Measurements from ENCODE around the gene EPHA7.

The EPHA7 gene

DNA sequence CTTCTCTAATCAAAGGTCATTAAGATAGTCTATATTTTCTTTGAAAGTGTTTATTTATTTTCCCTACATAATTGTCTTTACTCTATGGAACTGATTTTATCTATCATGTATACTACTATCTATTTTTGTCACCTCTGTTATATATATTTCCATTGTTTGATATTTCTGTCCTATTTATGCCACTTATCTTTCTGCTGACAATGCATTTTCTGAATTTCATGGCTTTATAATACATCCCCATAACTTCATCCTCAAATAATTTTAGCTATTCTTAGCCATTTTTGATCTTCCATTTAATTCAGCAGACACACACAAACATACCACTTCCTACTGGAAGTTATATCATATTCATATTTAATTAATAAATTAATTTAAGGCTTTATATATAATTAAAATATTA lies 123.7 kb downstream of the EPHA7 start:
- H3K4me3 ChIP-seq (ENCODE audit: low read length), result no peak overlapping the region
- no peaks in the 10 kb centered on the region for H3K4me1 ChIP-seq (ENCODE audit: insufficient read depth, low read length)
- peaks cover 3% of the 10 kb centered on the region; the same call in 1 of the 2 replicates for H3K9me3 ChIP-seq (ENCODE audit: insufficient read depth, low read depth, low read length)
- no peak overlapping the region for H3K9ac ChIP-seq (ENCODE audit: low read depth, low read length)
- no peak overlapping the region for H3K27ac ChIP-seq (ENCODE audit: low read depth, low read length)
- no peaks in the 10 kb centered on the region for H3K27me3 ChIP-seq (ENCODE audit: insufficient read depth, low read length)
- no peaks in the 10 kb centered on the region for H3K36me3 ChIP-seq (ENCODE audit: insufficient read depth, low read length)

DNA sequence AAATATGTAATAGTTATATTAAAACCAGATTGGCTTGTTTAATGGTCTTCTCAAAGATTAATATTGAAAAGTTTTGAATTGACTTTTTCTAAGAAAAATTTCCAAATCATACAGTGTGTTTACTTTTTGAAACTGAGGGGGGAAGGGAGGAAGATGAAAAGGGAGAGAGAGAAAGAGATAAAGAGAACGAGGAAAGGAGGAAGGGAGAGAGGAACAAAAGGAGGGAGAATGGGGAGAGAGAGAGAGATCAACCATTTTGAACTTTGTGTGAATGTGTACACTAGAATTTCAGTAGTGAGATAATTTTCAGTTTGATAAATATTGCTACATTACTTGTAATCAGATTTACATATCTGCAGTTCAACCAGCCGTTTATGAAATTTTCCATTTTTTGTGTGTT lies 124.5 kb downstream of the EPHA7 start:
- H3K4me1 ChIP-seq (ENCODE audit: insufficient read depth, low read length), result no peaks in the 10 kb centered on the region
- 89% methylated on average over 1 of the region's 2 CpGs for WGBS
- H3K36me3 ChIP-seq (ENCODE audit: insufficient read depth, low read length), result no peaks in the 10 kb centered on the region

DNA sequence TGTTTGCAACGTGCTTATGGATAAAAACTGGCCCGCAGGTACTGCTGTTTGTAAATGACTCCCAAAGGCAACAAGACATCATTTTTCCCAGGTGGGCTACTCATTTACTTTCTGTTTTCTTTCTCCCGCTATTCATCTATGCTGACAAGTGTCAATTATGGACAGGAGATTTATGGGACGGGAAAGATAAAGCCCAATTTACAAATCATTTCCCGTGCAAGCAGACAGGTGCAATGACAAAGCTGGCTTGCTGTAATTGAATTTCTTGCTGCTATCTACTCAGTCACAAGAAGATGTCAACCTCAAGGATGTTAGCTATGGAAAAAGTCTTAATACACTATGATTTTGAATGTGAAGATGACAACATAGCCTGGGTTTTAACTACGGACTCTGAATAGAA lies 125.5 kb downstream of the EPHA7 start:
- 95% methylated on average over 5 of the region's 6 CpGs for WGBS
- Histone ChIP-seq H3K9ac (ENCODE audit: low read depth, low read length) (no peak overlapping the region), H3K9me3 (ENCODE audit: insufficient read depth, low read depth, low read length) (no peaks in the 10 kb centered on the region)

More for the DNA sequence above, 124.5 kb downstream of the EPHA7 start:
- no peak overlapping the region for H3K27ac ChIP-seq (ENCODE audit: low read depth, low read length)
- H3K27me3 ChIP-seq (ENCODE audit: insufficient read depth, low read length), result no peaks in the 10 kb centered on the region
- peaks cover 3% of the 10 kb centered on the region; the same call in 1 of the 2 replicates for H3K9me3 ChIP-seq (ENCODE audit: insufficient read depth, low read depth, low read length)
- no peak overlapping the region for H3K4me3 ChIP-seq (ENCODE audit: low read length)
- H3K9ac ChIP-seq (ENCODE audit: low read depth, low read length), result no peak overlapping the region

DNA sequence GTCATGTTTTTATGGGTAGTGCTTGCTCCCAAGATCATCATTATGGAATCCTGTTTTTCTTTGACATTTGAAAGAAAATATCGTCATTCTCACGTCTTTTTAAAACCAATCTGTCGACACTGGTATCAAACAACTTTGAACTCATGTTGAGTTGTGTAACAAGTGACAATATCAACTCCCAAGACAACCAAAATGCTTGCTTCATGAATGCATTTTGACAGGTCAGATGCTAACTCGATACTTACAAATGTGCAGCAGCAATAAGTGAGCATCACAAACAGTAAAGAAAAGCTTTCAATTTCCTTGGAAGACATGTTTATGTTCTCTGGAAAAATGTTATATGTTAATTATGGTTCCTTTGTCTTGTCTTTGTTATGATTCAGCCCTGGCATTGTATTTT lies 125.9 kb downstream of the EPHA7 start:
- H3K9ac ChIP-seq (ENCODE audit: low read depth, low read length), result no peak overlapping the region
- no peak overlapping the region for H3K27ac ChIP-seq (ENCODE audit: low read depth, low read length)
- WGBS, result 96% methylated on average over 4 of the region's 4 CpGs
- no peak overlapping the region for H3K4me3 ChIP-seq (ENCODE audit: low read length)
- no peaks in the 10 kb centered on the region for H3K36me3 ChIP-seq (ENCODE audit: insufficient read depth, low read length)
- H3K4me1 ChIP-seq (ENCODE audit: insufficient read depth, low read length), result no peaks in the 10 kb centered on the region
- no peaks in the 10 kb centered on the region for H3K9me3 ChIP-seq (ENCODE audit: insufficient read depth, low read depth, low read length)
- no peaks in the 10 kb centered on the region for H3K27me3 ChIP-seq (ENCODE audit: insufficient read depth, low read length)

More for the DNA sequence above, 125.5 kb downstream of the EPHA7 start:
- no peaks in the 10 kb centered on the region for H3K4me1 ChIP-seq (ENCODE audit: insufficient read depth, low read length)
- H3K4me3 ChIP-seq (ENCODE audit: low read length), result no peak overlapping the region
- no peaks in the 10 kb centered on the region for H3K36me3 ChIP-seq (ENCODE audit: insufficient read depth, low read length)
- H3K27ac ChIP-seq (ENCODE audit: low read depth, low read length), result no peak overlapping the region
- H3K27me3 ChIP-seq (ENCODE audit: insufficient read depth, low read length), result no peaks in the 10 kb centered on the region

DNA sequence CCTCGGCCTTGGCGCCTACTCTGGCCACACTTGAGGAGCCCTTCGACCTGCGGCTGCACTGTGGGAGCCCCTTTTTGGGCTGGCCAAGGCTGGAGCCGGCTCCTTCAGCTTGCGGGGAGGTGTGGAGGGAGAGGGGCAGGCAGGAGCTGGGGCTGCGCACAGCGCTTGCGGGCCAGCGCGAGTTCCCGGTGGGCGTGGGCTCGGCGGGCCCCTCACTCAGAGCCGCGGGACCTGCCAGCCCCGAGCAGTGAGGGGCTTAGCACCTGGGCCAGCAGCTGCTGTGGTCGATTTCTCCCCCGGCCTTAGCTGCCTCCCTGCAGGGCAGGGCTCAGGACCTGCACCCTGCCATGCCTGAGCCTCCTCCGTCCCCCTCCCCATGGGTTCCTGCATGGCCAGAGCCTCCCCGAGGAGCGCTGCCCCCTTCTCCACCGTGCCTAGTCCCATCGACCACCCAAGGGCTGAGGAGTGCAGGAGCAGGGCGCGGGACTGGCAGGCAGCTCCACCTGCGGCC lies 136.8 kb downstream of the EPHA7 start:
- Histone ChIP-seq H3K9ac (ENCODE audit: low read depth, low read length) (no peak overlapping the region), H3K27ac (ENCODE audit: low read depth, low read length) (no peak overlapping the region), H3K4me1 (ENCODE audit: insufficient read depth, low read length) (peaks cover 4% of the 10 kb centered on the region; the same call in 1 of the 2 replicates), H3K4me3 (ENCODE audit: low read length) (no peak overlapping the region), H3K36me3 (ENCODE audit: insufficient read depth, low read length) (no peaks in the 10 kb centered on the region), H3K9me3 (ENCODE audit: insufficient read depth, low read depth, low read length) (no peaks in the 10 kb centered on the region), H3K27me3 (ENCODE audit: insufficient read depth, low read length) (no peaks in the 10 kb centered on the region)
- WGBS, result 97% methylated on average over 28 of the region's 28 CpGs

DNA sequence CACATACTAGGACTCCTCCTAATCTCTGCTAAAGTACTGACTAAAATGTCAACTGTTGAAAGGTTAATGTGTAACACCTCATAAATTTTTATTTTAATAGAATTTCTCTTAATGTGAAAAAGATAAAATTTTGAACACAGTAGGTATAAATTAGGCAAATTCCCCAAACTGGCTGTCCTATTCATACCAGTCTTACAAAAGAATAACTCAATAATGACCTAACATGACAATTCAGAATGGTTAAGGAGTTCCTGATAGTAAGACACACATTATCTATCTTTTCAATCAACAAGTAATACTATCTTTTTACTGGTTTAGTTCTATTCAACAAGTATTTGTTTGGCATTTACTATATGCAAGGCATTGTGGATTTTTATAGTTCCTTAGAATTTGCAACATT lies 141.1 kb downstream of the EPHA7 start:
- no peaks in the 10 kb centered on the region for H3K27me3 ChIP-seq (ENCODE audit: insufficient read depth, low read length)
- H3K4me1 ChIP-seq (ENCODE audit: insufficient read depth, low read length), result peaks cover 4% of the 10 kb centered on the region; the same call in 1 of the 2 replicates
- H3K27ac ChIP-seq (ENCODE audit: low read depth, low read length), result no peak overlapping the region
- no peaks in the 10 kb centered on the region for H3K36me3 ChIP-seq (ENCODE audit: insufficient read depth, low read length)
- H3K4me3 ChIP-seq (ENCODE audit: low read length), result no peak overlapping the region
- H3K9me3 ChIP-seq (ENCODE audit: insufficient read depth, low read depth, low read length), result no peaks in the 10 kb centered on the region
- H3K9ac ChIP-seq (ENCODE audit: low read depth, low read length), result no peak overlapping the region

DNA sequence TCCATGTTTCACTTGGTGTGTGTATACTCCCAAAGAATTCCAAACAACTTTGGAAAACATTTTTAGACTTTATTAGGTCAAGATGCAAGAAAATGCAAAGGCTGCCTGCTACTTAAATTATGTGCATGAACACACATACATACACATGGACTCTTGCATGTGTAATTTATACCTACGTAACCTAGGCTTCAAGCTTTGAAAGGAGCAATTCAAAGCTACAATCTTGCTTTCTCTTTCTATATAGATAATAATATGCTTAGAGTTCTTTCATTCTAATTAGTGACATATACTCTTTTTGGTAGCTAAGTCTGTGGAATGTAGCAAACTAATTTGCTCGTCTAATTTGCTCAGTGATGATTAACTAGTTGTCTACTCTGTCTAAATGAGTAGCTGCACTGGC lies 146.5 kb downstream of the EPHA7 start:
- no peaks in the 10 kb centered on the region for H3K27me3 ChIP-seq (ENCODE audit: insufficient read depth, low read length)
- no peak overlapping the region for H3K9ac ChIP-seq (ENCODE audit: low read depth, low read length)
- H3K9me3 ChIP-seq (ENCODE audit: insufficient read depth, low read depth, low read length), result no peaks in the 10 kb centered on the region
- H3K4me3 ChIP-seq (ENCODE audit: low read length), result no peak overlapping the region
- H3K27ac ChIP-seq (ENCODE audit: low read depth, low read length), result no peak overlapping the region
- peaks cover 3% of the 10 kb centered on the region; the same call in 1 of the 2 replicates for H3K36me3 ChIP-seq (ENCODE audit: insufficient read depth, low read length)
- WGBS, result 95% methylated on average over 2 of the region's 2 CpGs
- H3K4me1 ChIP-seq (ENCODE audit: insufficient read depth, low read length), result no peaks in the 10 kb centered on the region

DNA sequence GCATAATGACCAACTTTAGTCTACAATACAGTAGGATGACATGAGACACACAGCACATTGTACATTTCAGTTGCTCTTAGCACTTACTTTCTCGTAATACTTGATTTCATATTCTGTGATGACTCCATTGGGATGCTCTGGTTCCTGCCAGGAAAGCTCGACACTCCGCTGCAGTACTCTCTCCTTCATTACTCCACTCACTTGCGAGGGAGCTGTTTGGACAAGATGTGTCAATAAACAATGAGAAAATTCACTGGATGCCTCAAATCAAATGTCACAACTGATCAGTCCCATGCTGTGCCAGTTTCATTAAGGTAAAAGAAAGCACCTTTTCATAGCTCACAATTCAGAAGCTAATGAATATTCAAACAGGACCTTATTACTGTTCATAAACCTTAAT lies 147.1 kb downstream of the EPHA7 start:
- Histone ChIP-seq H3K36me3 (ENCODE audit: insufficient read depth, low read length) (peaks cover 3% of the 10 kb centered on the region; the same call in 1 of the 2 replicates), H3K27me3 (ENCODE audit: insufficient read depth, low read length) (no peaks in the 10 kb centered on the region), H3K27ac (ENCODE audit: low read depth, low read length) (no peak overlapping the region), H3K9me3 (ENCODE audit: insufficient read depth, low read depth, low read length) (no peaks in the 10 kb centered on the region), H3K4me1 (ENCODE audit: insufficient read depth, low read length) (no peaks in the 10 kb centered on the region), H3K9ac (ENCODE audit: low read depth, low read length) (no peak overlapping the region), H3K4me3 (ENCODE audit: low read length) (no peak overlapping the region)
- 95% methylated on average over 4 of the region's 4 CpGs for WGBS

DNA sequence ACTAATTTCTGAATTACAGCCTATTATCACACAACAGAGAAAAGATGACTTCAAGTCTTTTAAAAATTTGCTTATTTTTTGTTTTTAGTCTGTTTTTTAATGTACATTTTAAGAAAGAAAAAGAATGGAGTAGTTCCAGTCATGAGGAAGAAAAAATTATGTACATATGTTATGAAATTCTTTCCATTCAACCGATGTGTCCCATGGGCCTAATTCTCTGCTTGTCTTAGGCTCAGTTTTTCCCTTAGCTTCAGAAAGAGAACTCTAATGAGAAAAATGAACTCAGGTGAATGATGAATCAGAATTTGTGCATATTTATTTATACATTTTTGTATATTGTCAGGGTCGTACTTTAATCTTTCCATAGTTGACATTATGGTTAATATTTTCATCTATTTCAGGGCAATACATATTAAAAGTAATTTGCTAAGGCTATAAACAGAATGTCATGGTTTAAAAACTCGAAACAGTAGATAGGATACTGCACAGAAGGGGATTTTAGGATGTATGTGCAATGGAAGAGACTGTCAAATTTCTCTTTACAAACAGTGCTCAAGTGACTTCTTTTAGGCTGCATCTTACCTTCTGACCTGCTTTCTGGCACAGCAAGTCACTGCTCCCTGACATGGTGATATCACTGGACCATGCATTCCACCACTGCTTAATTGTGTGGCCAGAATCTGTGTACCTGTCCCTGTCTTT lies 153.1 kb downstream of the EPHA7 start:
- Histone ChIP-seq H3K27me3 (ENCODE audit: insufficient read depth, low read length) (no peaks in the 10 kb centered on the region), H3K27ac (ENCODE audit: low read depth, low read length) (no peak overlapping the region), H3K4me1 (ENCODE audit: insufficient read depth, low read length) (no peaks in the 10 kb centered on the region), H3K9me3 (ENCODE audit: insufficient read depth, low read depth, low read length) (no peaks in the 10 kb centered on the region), H3K9ac (ENCODE audit: low read depth, low read length) (no peak overlapping the region), H3K36me3 (ENCODE audit: insufficient read depth, low read length) (peaks cover 3% of the 10 kb centered on the region; the same call in 1 of the 2 replicates), H3K4me3 (ENCODE audit: low read length) (no peak overlapping the region)
- 94% methylated on average over 2 of the region's 3 CpGs for WGBS

DNA sequence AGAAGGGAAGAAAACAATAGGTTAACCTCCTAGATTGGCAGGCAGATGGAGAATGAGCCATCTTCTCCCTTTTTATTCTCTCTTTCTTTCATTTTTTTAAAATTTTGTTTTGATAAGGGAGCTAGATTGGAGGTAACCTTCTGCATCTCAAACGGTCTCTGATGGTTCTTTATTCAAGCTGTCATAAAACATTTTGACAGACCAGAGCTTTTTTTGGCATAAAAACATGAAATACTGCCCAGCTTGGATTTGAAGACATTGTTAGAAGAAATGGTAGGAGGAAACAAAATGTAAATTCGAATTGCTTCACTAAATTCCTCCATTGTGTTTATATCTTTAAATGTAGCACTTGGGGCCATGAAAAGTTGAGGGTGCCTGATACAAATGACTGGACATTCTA lies 158.5 kb downstream of the EPHA7 start:
- peaks cover 9% of the 10 kb centered on the region; the same call in 1 of the 2 replicates for H3K36me3 ChIP-seq (ENCODE audit: insufficient read depth, low read length)
- H3K4me1 ChIP-seq (ENCODE audit: insufficient read depth, low read length), result no peaks in the 10 kb centered on the region
- H3K27ac ChIP-seq (ENCODE audit: low read depth, low read length), result no peak overlapping the region
- no peaks in the 10 kb centered on the region for H3K9me3 ChIP-seq (ENCODE audit: insufficient read depth, low read depth, low read length)
- 97% methylated on average over 2 of the region's 2 CpGs for WGBS
- no peaks in the 10 kb centered on the region for H3K27me3 ChIP-seq (ENCODE audit: insufficient read depth, low read length)
- no peak overlapping the region for H3K4me3 ChIP-seq (ENCODE audit: low read length)
- no peak overlapping the region for H3K9ac ChIP-seq (ENCODE audit: low read depth, low read length)

DNA sequence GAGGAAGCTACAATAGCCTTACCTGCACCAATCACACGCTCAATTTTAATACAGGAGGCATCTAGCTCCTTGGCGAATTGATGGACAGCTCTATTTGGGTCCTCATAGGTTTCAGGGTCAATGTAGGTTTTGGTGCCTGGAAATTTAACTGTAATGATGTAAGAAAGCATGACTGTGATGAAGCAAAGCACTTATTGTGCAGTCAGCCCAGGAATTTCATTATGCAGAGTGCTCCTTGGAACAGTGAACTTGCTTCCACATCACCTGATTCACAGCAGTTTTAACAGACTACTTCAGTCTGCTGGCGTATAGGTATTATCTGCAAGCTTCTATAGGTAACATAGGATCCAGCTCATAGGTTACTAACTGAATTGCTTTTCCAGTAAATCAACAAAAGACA lies 160.0 kb downstream of the EPHA7 start:
- no peaks in the 10 kb centered on the region for H3K4me1 ChIP-seq (ENCODE audit: insufficient read depth, low read length)
- H3K9ac ChIP-seq (ENCODE audit: low read depth, low read length), result no peak overlapping the region
- no peak overlapping the region for H3K27ac ChIP-seq (ENCODE audit: low read depth, low read length)
- 98% methylated on average over 3 of the region's 3 CpGs for WGBS
- H3K9me3 ChIP-seq (ENCODE audit: insufficient read depth, low read depth, low read length), result no peaks in the 10 kb centered on the region
- H3K36me3 ChIP-seq (ENCODE audit: insufficient read depth, low read length), result peaks cover 15% of the 10 kb centered on the region
- no peaks in the 10 kb centered on the region for H3K27me3 ChIP-seq (ENCODE audit: insufficient read depth, low read length)
- H3K4me3 ChIP-seq (ENCODE audit: low read length), result no peak overlapping the region

DNA sequence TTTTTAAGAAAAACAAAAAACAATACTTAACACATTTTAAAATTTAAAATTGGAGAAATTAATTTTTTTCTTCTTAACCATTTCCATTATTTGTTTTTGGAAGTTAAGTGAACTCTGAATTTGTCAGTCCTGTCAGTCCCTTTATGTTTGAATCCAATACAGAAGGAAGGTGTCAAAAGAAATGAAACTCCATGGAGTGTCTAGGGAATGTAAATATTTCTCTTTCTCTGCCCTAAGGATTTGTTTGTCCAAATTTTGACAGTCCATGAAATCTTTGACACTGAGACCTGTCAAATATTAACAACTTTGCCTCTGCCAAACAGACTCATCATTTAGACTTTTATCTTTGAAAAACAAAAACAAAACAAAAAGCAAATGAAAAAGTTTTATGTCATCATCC lies 166.4 kb downstream of the EPHA7 start:
- Histone ChIP-seq H3K4me1 (ENCODE audit: insufficient read depth, low read length) (no peaks in the 10 kb centered on the region), H3K36me3 (ENCODE audit: insufficient read depth, low read length) (peaks cover 18% of the 10 kb centered on the region), H3K4me3 (ENCODE audit: low read length) (no peak overlapping the region), H3K9ac (ENCODE audit: low read depth, low read length) (no peak overlapping the region), H3K27ac (ENCODE audit: low read depth, low read length) (no peak overlapping the region), H3K27me3 (ENCODE audit: insufficient read depth, low read length) (no peaks in the 10 kb centered on the region), H3K9me3 (ENCODE audit: insufficient read depth, low read depth, low read length) (no peaks in the 10 kb centered on the region)

Data from HUES64 (cell line).